HG03280 (cell line): ENCODE data around the gene SPECC1.
"Not testable (repeated sequence)": the region's sequence is repeated elsewhere in the genome, so short reads cannot be mapped to it uniquely, and the experiment has no call there.

Experiments
- ATAC-seq: cut with Tn5 transposase; IDR thresholded peaks from one replicate; pipeline ENCODE4 v1.9.1; 2021; ENCODE audit warnings: mild to moderate bottlenecking, moderate library complexity; ENCODE audit not compliant: unreplicated experiment

SPECC1 gene

GRCh38 chr17:20158580-20158979 lies 149.4 kb downstream of the SPECC1 start:
- ATAC-seq = no peak

- no peak for ATAC-seq
These were observed 150.4 kb downstream of the SPECC1 start for GRCh38 chr17:20159406-20160069.

GRCh38 chr17:20165516-20165915 lies 156.4 kb downstream of the SPECC1 start:
- not testable (repeated sequence) for ATAC-seq

GRCh38 chr17:20170085-20170484 lies 160.9 kb downstream of the SPECC1 start:
- no peak for ATAC-seq

GRCh38 chr17:20171741-20172365 lies 162.7 kb downstream of the SPECC1 start:
- ATAC-seq = no peak

- ATAC-seq = no peak
These were observed 163.2 kb downstream of the SPECC1 start for GRCh38 chr17:20172376-20172775.

- no peak for ATAC-seq
These were observed 163.9 kb downstream of the SPECC1 start for GRCh38 chr17:20173091-20173490.

GRCh38 chr17:20174588-20175265 lies 165.6 kb downstream of the SPECC1 start:
- ATAC-seq = no peak

- ATAC-seq = no peak
These were observed 169.9 kb downstream of the SPECC1 start for GRCh38 chr17:20179041-20179440.

GRCh38 chr17:20180661-20181060 lies 171.5 kb downstream of the SPECC1 start:
- ATAC-seq = no peak

GRCh38 chr17:20184181-20184580 lies 175.0 kb downstream of the SPECC1 start:
- ATAC-seq = no peak

- no peak for ATAC-seq
These were observed 175.9 kb downstream of the SPECC1 start for GRCh38 chr17:20184977-20185619.

- no peak for ATAC-seq
These were observed 177.9 kb downstream of the SPECC1 start for GRCh38 chr17:20187049-20187448.

GRCh38 chr17:20189302-20189701 lies 180.1 kb downstream of the SPECC1 start:
- ATAC-seq = no peak

GRCh38 chr17:20189979-20190378 lies 180.8 kb downstream of the SPECC1 start:
- ATAC-seq = no peak

GRCh38 chr17:20190605-20191004 lies 181.4 kb downstream of the SPECC1 start:
- ATAC-seq = no peak

GRCh38 chr17:20191056-20191455 lies 181.9 kb downstream of the SPECC1 start:
- no peak for ATAC-seq

GRCh38 chr17:20196286-20196685 lies 187.1 kb downstream of the SPECC1 start:
- not testable (repeated sequence) for ATAC-seq

GRCh38 chr17:20197272-20197926 lies 188.2 kb downstream of the SPECC1 start:
- ATAC-seq = no peak

- ATAC-seq = no peak
These were observed 191.0 kb downstream of the SPECC1 start for GRCh38 chr17:20200016-20200795.
